ENCODE results near the gene PACS2.
A peak's percentile ranks its signal among the peaks of the same experiment; 100 is the strongest.

Gene PACS2

DNA sequence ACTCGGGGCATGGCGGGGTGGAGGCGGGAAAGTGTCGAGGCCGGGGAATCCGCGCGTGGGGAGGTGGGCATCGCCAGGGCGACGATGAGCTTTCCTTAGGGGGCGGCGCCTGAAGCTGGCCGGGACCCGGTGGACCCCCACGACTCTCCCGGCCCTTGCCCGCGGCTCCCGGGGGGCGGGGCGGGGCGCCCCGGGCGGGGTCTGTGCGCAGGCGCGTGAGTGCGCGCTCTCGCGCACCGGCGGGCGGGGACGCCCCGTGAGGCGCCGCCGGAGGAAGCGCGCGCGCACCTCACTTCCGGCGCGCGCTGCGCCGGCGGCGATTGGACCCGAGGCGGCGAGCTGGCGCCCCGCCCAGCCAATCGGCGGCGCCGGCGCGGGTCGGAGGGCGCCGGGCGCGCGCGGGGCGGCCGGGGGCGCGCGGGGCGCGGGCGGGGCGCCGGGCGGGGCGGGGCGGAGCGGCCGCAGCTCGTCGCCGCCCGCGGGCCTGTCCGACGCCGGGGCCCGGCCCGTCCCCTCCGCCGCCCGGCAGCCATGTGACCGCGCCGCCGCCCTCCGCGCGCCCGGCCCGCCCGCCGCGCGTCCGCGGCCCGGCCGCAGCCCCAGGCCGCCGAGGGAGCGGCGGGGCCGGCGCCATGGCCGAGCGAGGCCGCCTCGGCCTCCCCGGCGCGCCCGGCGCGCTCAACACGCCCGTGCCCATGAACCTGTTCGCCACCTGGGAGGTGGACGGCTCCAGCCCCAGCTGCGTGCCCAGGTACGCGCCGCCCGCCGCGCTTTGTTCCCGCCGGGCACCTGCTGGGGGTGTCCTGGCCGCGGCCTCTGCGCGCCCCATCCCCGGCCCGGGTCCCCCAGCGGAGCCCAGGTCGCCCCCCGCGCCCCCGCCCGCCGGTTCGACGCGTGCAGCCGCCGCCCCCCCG is at the start of gene PACS2:
Gene PACS2, plus strand, starts transcription at position 462 of the 914 bp plus-strand sequence. Its CDS starts 171 bp downstream, at position 633.
- H3K9ac ChIP-seq (ENCODE audit: low read depth, low read length, poor library complexity, severe bottlenecking): peak within 1 kb of the TSS; percentile 87
- no peaks in the 10 kb centered on the region for H3K27me3 ChIP-seq (ENCODE audit: insufficient read depth, low read length, poor library complexity, severe bottlenecking)
- H3K9me3 ChIP-seq (ENCODE audit: insufficient read depth, low read depth, low read length): no peaks in the 10 kb centered on the region
- H2AFZ ChIP-seq (ENCODE audit: low read length): peak within 1 kb of the TSS; percentile 90
- TF ChIP-seq EZH2phosphoT487 (IDR thresholded peaks at IDR 0.05; ENCODE audit: borderline replicate concordance): no peak
- TF ChIP-seq, protein P1, sequence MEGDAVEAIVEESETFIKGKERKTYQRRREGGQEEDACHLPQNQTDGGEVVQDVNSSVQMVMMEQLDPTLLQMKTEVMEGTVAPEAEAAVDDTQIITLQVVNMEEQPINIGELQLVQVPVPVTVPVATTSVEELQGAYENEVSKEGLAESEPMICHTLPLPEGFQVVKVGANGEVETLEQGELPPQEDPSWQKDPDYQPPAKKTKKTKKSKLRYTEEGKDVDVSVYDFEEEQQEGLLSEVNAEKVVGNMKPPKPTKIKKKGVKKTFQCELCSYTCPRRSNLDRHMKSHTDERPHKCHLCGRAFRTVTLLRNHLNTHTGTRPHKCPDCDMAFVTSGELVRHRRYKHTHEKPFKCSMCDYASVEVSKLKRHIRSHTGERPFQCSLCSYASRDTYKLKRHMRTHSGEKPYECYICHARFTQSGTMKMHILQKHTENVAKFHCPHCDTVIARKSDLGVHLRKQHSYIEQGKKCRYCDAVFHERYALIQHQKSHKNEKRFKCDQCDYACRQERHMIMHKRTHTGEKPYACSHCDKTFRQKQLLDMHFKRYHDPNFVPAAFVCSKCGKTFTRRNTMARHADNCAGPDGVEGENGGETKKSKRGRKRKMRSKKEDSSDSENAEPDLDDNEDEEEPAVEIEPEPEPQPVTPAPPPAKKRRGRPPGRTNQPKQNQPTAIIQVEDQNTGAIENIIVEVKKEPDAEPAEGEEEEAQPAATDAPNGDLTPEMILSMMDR (conservative IDR thresholded peaks at IDR 0.05; ENCODE audit: low read length): no peak
- no peaks in the 10 kb centered on the region for H3K36me3 ChIP-seq (ENCODE audit: insufficient read depth, low read length)
- peak within 1 kb of the TSS; percentile 95 for H3K4me2 ChIP-seq (ENCODE audit: low read depth, low read length, poor library complexity, severe bottlenecking)
- peaks cover 34% of the 10 kb centered on the region for H3K4me1 ChIP-seq (ENCODE audit: insufficient read depth, low read length, poor library complexity, severe bottlenecking)
- H4K20me1 ChIP-seq (ENCODE audit: insufficient read depth, low read length, poor library complexity, severe bottlenecking): peaks cover 21% of the 10 kb centered on the region
- no peaks in the 10 kb centered on the region for H3K9me2 ChIP-seq (replicated peaks; ENCODE audit: low read depth, low read length)
- peaks cover 33% of the 10 kb centered on the region; the same call in 1 of the 2 replicates for H3K79me2 ChIP-seq (ENCODE audit: insufficient read depth, low read length)
- H3F3A ChIP-seq (ENCODE audit: low read depth): no peaks in the 10 kb centered on the region
- peak within 1 kb of the TSS; percentile 81 for H3K4me3 ChIP-seq (ENCODE audit: low read length, poor library complexity, severe bottlenecking)

DNA sequence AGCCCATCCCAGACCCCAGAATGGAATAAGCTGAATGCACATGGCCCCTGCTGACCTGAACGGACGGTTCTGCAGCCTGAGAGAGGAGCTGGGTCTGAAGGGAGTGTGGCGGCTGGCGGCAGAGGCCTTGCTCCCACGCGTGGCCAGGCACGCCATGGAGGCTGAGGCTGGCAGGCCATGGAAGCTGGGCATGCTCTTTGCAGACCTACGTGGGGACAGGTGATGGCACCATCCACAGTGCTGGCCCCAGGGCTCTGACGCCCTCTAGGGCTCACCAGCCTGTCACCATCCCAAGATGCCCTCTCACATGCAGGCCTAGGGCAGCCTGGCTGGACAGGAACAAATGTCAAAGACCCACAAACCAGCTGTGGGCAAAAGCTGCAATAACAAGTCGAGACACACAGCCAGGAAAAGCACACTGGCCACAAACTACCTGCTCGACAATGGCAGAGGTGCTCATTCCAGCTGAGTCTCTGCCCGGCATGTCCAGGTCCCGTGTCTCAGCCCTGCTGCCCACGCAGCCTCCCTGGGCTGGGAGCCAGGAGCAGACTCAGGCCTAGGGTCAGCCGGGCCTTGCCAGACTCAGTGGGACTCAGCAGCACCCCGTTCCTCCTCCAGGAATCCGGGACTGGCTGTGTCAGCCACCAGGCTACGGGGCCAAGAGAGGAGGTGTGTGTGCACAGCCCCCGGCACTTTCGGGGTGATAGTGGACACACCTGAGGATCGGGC is 46.6 kb upstream of the PACS2 start:
- peaks cover 19% of the 10 kb centered on the region; the same call in 1 of the 2 replicates for H3K36me3 ChIP-seq (ENCODE audit: insufficient read depth, low read length)

DNA sequence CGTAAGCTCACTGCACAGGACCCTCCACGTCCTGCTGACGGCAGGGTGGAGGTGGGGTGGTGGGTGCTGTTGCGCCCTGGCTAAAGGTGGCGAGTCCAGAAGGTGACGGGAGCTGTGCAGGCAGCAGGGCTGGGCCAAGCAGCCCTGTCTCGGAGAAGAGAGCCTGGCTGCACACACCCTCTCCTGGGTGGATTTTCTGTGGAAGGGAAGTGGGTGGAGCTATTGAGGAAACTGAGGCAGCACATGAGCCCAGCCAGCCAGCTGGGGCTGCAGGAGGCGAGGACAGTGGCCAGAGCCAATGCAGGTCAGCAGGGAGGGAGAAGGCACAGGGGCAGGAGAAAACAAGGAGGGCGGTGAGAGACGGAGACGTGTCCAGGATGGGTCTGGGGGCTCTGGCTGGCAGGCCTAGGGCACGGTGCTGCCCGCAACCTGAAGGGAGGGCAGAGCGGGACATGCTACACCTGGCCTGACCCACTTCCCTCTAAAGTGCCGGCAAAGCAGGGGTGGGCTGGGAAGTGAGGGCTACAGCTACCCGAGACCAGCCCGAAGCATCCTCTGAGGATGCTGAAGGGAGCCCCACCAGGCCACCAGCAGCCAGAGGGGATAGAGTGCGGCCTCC is 45.7 kb upstream of the PACS2 start:
- H3K4me2 ChIP-seq (ENCODE audit: low read depth, low read length, poor library complexity, severe bottlenecking): no peak overlapping the region
- H3F3A ChIP-seq (ENCODE audit: low read depth): no peaks in the 10 kb centered on the region
- peaks cover 2% of the 10 kb centered on the region; the same call in 1 of the 2 replicates for H3K79me2 ChIP-seq (ENCODE audit: insufficient read depth, low read length)
- H3K36me3 ChIP-seq (ENCODE audit: insufficient read depth, low read length): peaks cover 11% of the 10 kb centered on the region; the same call in 1 of the 2 replicates
- no peak overlapping the region for H3K9ac ChIP-seq (ENCODE audit: low read depth, low read length, poor library complexity, severe bottlenecking)
- no peaks in the 10 kb centered on the region for H3K9me3 ChIP-seq (ENCODE audit: insufficient read depth, low read depth, low read length)
- H3K9me2 ChIP-seq (replicated peaks; ENCODE audit: low read depth, low read length): no peaks in the 10 kb centered on the region
- H4K20me1 ChIP-seq (ENCODE audit: insufficient read depth, low read length, poor library complexity, severe bottlenecking): no peaks in the 10 kb centered on the region
- TF ChIP-seq, protein P1 (conservative IDR thresholded peaks at IDR 0.05; ENCODE audit: low read length): no peak
- no peak for TF ChIP-seq EZH2phosphoT487 (IDR thresholded peaks at IDR 0.05; ENCODE audit: borderline replicate concordance)
- no peaks in the 10 kb centered on the region for H3K27me3 ChIP-seq (ENCODE audit: insufficient read depth, low read length, poor library complexity, severe bottlenecking)
- H2AFZ ChIP-seq (ENCODE audit: low read length): no peak overlapping the region
- no peaks in the 10 kb centered on the region for H3K4me1 ChIP-seq (ENCODE audit: insufficient read depth, low read length, poor library complexity, severe bottlenecking)
- H3K4me3 ChIP-seq (ENCODE audit: low read length, poor library complexity, severe bottlenecking): no peak overlapping the region

More for the DNA sequence above, 46.6 kb upstream of the PACS2 start:
- Histone ChIP-seq H3K27me3 (ENCODE audit: insufficient read depth, low read length, poor library complexity, severe bottlenecking) (no peaks in the 10 kb centered on the region), H3K9me2 (replicated peaks; ENCODE audit: low read depth, low read length) (no peaks in the 10 kb centered on the region), H3F3A (ENCODE audit: low read depth) (no peaks in the 10 kb centered on the region), H3K9me3 (ENCODE audit: insufficient read depth, low read depth, low read length) (no peaks in the 10 kb centered on the region), H3K79me2 (ENCODE audit: insufficient read depth, low read length) (peaks cover 2% of the 10 kb centered on the region; the same call in 1 of the 2 replicates), H3K9ac (ENCODE audit: low read depth, low read length, poor library complexity, severe bottlenecking) (no peak overlapping the region), H3K4me3 (ENCODE audit: low read length, poor library complexity, severe bottlenecking) (no peak overlapping the region), H3K4me1 (ENCODE audit: insufficient read depth, low read length, poor library complexity, severe bottlenecking) (no peaks in the 10 kb centered on the region), H3K4me2 (ENCODE audit: low read depth, low read length, poor library complexity, severe bottlenecking) (no peak overlapping the region), H2AFZ (ENCODE audit: low read length) (no peak overlapping the region), H4K20me1 (ENCODE audit: insufficient read depth, low read length, poor library complexity, severe bottlenecking) (no peaks in the 10 kb centered on the region)
- TF ChIP-seq, protein P1 (conservative IDR thresholded peaks at IDR 0.05; ENCODE audit: low read length): peak; percentile 21; the same call in 1 of the 2 replicates
- no peak for TF ChIP-seq EZH2phosphoT487 (IDR thresholded peaks at IDR 0.05; ENCODE audit: borderline replicate concordance)
